Muscle of back (tissue), 11 donors: ENCODE measurements around the gene PRKN. TPM values are rescaled to one million over a fixed set of nuclear protein-coding genes. Genes with fewer than 3 reads are reported as not detected.

Experiments
- DNase-seq, 3 donors: peaks; one replicate each; pipeline versions ENCODE4 v3.0.0 to v3.0.0-alpha.2; 2013
- polyA plus RNA-seq, 10 donors: library from polyadenylated mRNA; unstranded; fragments of 120-200 nt; gene quantifications; one replicate each; pipeline ENCODE4 v1.2.1, GENCODE V29; 2013; ENCODE audit not compliant: insufficient read length in 10 of 10

Gene PRKN
- polyA plus RNA-seq, 10 donors: 2.5 to 6.4 (median 3.6) TPM

- DNase-seq: no peak
Observed at GRCh38 chr6:161663682-161664081, 1063.9 kb downstream of the PRKN start.

- no peak for DNase-seq
Observed at GRCh38 chr6:161660666-161661571, 1066.6 kb downstream of the PRKN start.

GRCh38 chr6:161658211-161658610 lies 1069.4 kb downstream of the PRKN start:
- DNase-seq: no peak

GRCh38 chr6:161654209-161654608 lies 1073.4 kb downstream of the PRKN start:
- DNase-seq: no peak

GRCh38 chr6:161651949-161652348 lies 1075.6 kb downstream of the PRKN start:
- DNase-seq: no peak

GRCh38 chr6:161649841-161650240 lies 1077.7 kb downstream of the PRKN start:
- DNase-seq: no peak

- DNase-seq: no peak
Observed at GRCh38 chr6:161649068-161649467, 1078.5 kb downstream of the PRKN start.

GRCh38 chr6:161647234-161647633 lies 1080.3 kb downstream of the PRKN start:
- no peak for DNase-seq

- no peak for DNase-seq
Observed at GRCh38 chr6:161644521-161644920, 1083.0 kb downstream of the PRKN start.

GRCh38 chr6:161641175-161641574 lies 1086.4 kb downstream of the PRKN start:
- DNase-seq: no peak

- DNase-seq: no peak
Observed at GRCh38 chr6:161639772-161640171, 1087.8 kb downstream of the PRKN start.

GRCh38 chr6:161637658-161638057 lies 1089.9 kb downstream of the PRKN start:
- DNase-seq: no peak

GRCh38 chr6:161636882-161637430 lies 1090.6 kb downstream of the PRKN start:
- no peak for DNase-seq

- no peak for DNase-seq
Observed at GRCh38 chr6:161635975-161636374, 1091.6 kb downstream of the PRKN start.

GRCh38 chr6:161634916-161635315 lies 1092.7 kb downstream of the PRKN start:
- no peak for DNase-seq

- peak; percentile 59 to 93 (median 82) for DNase-seq
Observed at GRCh38 chr6:161631676-161632194, 1095.8 kb downstream of the PRKN start.

- peak in 1 of 3 donors; percentile 17 for DNase-seq
Observed at GRCh38 chr6:161630674-161631073, 1096.9 kb downstream of the PRKN start.

GRCh38 chr6:161626132-161626676 lies 1101.4 kb downstream of the PRKN start:
- no peak for DNase-seq

GRCh38 chr6:161624111-161624510 lies 1103.5 kb downstream of the PRKN start:
- DNase-seq: no peak

GRCh38 chr6:161622779-161623178 lies 1104.8 kb downstream of the PRKN start:
- DNase-seq: peak in 2 of 3 donors; percentile 16 to 29

GRCh38 chr6:161618831-161619454 lies 1108.6 kb downstream of the PRKN start:
- peak; percentile 34 to 60 (median 41) for DNase-seq

GRCh38 chr6:161613711-161614110 lies 1113.9 kb downstream of the PRKN start:
- no peak for DNase-seq
